ENCODE measurements around the gene ALPK3.

Gene ALPK3

GRCh38 chr15:84791763-84792162, 25.4 kb upstream of the ALPK3 start:
- TF ChIP-seq TAF1 (IDR thresholded peaks at IDR 0.05; ENCODE audit: low read depth) (no peak), FOXM1 (IDR thresholded peaks at IDR 0.05; ENCODE audit: borderline replicate concordance, low read depth) (no peak), CREB1 (IDR thresholded peaks at IDR 0.05; ENCODE audit: low read depth) (no peak), YY1 (IDR thresholded peaks at IDR 0.05; ENCODE audit: low read depth) (no peak), REST (IDR thresholded peaks at IDR 0.05; ENCODE audit: low read depth) (no peak), EGR1 (IDR thresholded peaks at IDR 0.05) (no peak), RAD21 (IDR thresholded peaks at IDR 0.05; ENCODE audit: low read depth) (no peak), TCF12 (IDR thresholded peaks at IDR 0.05; ENCODE audit: low read depth) (no peak), ZBTB7A (IDR thresholded peaks at IDR 0.05; ENCODE audit: low read depth) (no peak), EP300 (IDR thresholded peaks at IDR 0.05; ENCODE audit: borderline replicate concordance) (no peak), CEBPB (IDR thresholded peaks at IDR 0.05) (no peak), USF1 (IDR thresholded peaks at IDR 0.05) (no peak)

- TF ChIP-seq EP300 (IDR thresholded peaks at IDR 0.05; ENCODE audit: borderline replicate concordance) (no peak), MAX (IDR thresholded peaks at IDR 0.05) (no peak)
These were observed 23.6 kb upstream of the ALPK3 start for GRCh38 chr15:84793431-84794161.

GRCh38 chr15:84794162-84794547, 23.0 kb upstream of the ALPK3 start:
- TF ChIP-seq NFIC (IDR thresholded peaks at IDR 0.05): no peak
- no peak for TF ChIP-seq EGR1 (IDR thresholded peaks at IDR 0.05)
- TF ChIP-seq USF1 (IDR thresholded peaks at IDR 0.05): no peak
- TF ChIP-seq YY1 (IDR thresholded peaks at IDR 0.05; ENCODE audit: low read depth): no peak
- no peak for TF ChIP-seq TEAD4 (IDR thresholded peaks at IDR 0.05)
- TF ChIP-seq MAX (IDR thresholded peaks at IDR 0.05): no peak
- TF ChIP-seq CEBPB (IDR thresholded peaks at IDR 0.05): no peak
- TF ChIP-seq ZBTB7A (IDR thresholded peaks at IDR 0.05; ENCODE audit: low read depth): no peak
- no peak for TF ChIP-seq RAD21 (IDR thresholded peaks at IDR 0.05; ENCODE audit: low read depth)
- TF ChIP-seq TAF1 (IDR thresholded peaks at IDR 0.05; ENCODE audit: low read depth): no peak
- no peak for TF ChIP-seq TCF12 (IDR thresholded peaks at IDR 0.05; ENCODE audit: low read depth)
- TF ChIP-seq FOXM1 (IDR thresholded peaks at IDR 0.05; ENCODE audit: borderline replicate concordance, low read depth): no peak

- TF ChIP-seq ZBTB7A (IDR thresholded peaks at IDR 0.05; ENCODE audit: low read depth) (no peak), EP300 (IDR thresholded peaks at IDR 0.05; ENCODE audit: borderline replicate concordance) (no peak), REST (IDR thresholded peaks at IDR 0.05; ENCODE audit: low read depth) (no peak), CEBPB (IDR thresholded peaks at IDR 0.05) (no peak), YY1 (IDR thresholded peaks at IDR 0.05; ENCODE audit: low read depth) (no peak), TCF12 (IDR thresholded peaks at IDR 0.05; ENCODE audit: low read depth) (no peak)
These were observed 22.0 kb upstream of the ALPK3 start for GRCh38 chr15:84795186-84795585.

- no peak for TF ChIP-seq REST (IDR thresholded peaks at IDR 0.05; ENCODE audit: low read depth)
- TF ChIP-seq EP300 (IDR thresholded peaks at IDR 0.05; ENCODE audit: borderline replicate concordance): no peak
- TF ChIP-seq CREB1 (IDR thresholded peaks at IDR 0.05; ENCODE audit: low read depth): no peak
- no peak for TF ChIP-seq RAD21 (IDR thresholded peaks at IDR 0.05; ENCODE audit: low read depth)
- TF ChIP-seq NFIC (IDR thresholded peaks at IDR 0.05): no peak
- TF ChIP-seq TAF1 (IDR thresholded peaks at IDR 0.05; ENCODE audit: low read depth): no peak
- TF ChIP-seq YY1 (IDR thresholded peaks at IDR 0.05; ENCODE audit: low read depth): no peak
- no peak for TF ChIP-seq ZBTB7A (IDR thresholded peaks at IDR 0.05; ENCODE audit: low read depth)
- no peak for TF ChIP-seq USF1 (IDR thresholded peaks at IDR 0.05)
- TF ChIP-seq MAX (IDR thresholded peaks at IDR 0.05): no peak
- no peak for TF ChIP-seq CEBPB (IDR thresholded peaks at IDR 0.05)
- no peak for TF ChIP-seq EGR1 (IDR thresholded peaks at IDR 0.05)
- TF ChIP-seq FOXM1 (IDR thresholded peaks at IDR 0.05; ENCODE audit: borderline replicate concordance, low read depth): no peak
- TF ChIP-seq TEAD4 (IDR thresholded peaks at IDR 0.05): no peak
- TF ChIP-seq TCF12 (IDR thresholded peaks at IDR 0.05; ENCODE audit: low read depth): no peak
These were observed 19.9 kb upstream of the ALPK3 start for GRCh38 chr15:84797212-84797611.

All from Ishikawa (cell line).